T47D (cell line): ENCODE measurements around the gene LSM7.

Experiments
- DNase-seq, 2 experiments: peaks; one replicate each; pipeline versions ENCODE4 v3.0.0 to v3.0.0-alpha.2; 2011 to 2012; ENCODE audit warnings: low read depth in 1 of 2, low spot score in 1 of 2
- JUND ChIP-seq: IDR thresholded peaks from 2 replicates; pipeline ENCODE4 v1.6.1; 2012; ENCODE audit warnings: low read depth
- in situ Hi-C: cut with HindIII; loops from 2 replicates; pipeline ENCODE4 v1.10.0; 2016; ENCODE audit warnings: low sequenced_read_pairs, low pct_unique_long_range_greater_than_20kb

LSM7 gene

GRCh38 chr19:2339644-2340310, 11.4 kb upstream of the LSM7 start:
- TF ChIP-seq JUND = no peak
- in situ Hi-C loops = no loop called here
- no peak for DNase-seq

GRCh38 chr19:2338751-2339643, 10.6 kb upstream of the LSM7 start:
- DNase-seq = no peak
- in situ Hi-C loops = no loop called here
- TF ChIP-seq JUND = no peak

DNA sequence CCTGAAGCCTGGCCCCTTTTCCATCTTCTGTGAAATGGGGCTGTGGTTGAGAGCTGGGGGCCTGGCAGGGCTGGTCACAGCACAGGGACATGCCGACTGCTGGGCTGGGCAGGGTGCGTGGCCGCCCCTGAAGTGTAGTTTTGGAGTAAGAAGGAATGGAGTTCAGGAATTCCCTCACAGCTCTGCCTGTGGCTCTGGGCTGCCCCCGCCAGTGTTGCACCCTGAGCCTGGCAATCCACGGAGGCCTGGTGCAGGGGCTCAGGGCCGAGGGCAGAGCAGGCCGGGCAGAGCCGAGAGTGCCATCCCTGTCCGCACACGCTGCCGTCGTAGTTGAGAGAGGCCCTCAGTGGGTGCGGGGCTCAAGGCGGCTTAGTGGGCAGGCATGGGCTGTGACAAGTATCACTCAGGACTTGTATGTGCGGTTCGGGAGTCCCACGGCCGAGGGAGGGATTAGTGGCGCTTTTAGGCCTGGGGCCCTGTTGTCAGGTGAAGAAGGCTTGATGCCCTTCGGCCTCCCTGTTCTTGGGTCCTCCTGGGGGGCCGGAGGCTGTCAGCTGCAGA, 9.7 kb upstream of the LSM7 start:
- in situ Hi-C loops = no loop called here
- no peak for TF ChIP-seq JUND
- no peak for DNase-seq

DNA sequence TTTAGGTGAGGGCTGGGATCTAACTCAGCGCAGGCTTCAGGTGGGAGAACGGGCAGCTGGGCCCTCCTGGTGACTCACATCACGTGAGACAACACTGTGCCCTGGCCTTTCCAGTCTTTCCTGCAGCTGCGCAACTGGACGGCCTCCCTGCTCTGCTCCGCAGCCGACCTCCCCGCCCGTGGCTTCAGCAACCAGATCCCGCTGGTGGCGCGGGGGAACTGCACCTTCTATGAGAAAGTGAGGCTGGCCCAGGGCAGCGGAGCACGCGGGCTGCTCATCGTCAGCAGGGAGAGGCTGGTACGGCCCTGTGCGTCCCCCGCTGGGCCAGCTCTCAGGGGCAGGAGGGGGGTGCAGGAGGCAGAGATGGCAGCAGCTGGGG, 8.9 kb upstream of the LSM7 start:
- no peak for DNase-seq
- in situ Hi-C loops = no loop called here
- TF ChIP-seq JUND = no peak

GRCh38 chr19:2336528-2337328, 8.3 kb upstream of the LSM7 start:
- no peak for TF ChIP-seq JUND
- no peak for DNase-seq
- in situ Hi-C loops = no loop called here

- no peak for DNase-seq
- TF ChIP-seq JUND = no peak
- in situ Hi-C loops = no loop called here
These were observed 7.5 kb upstream of the LSM7 start for GRCh38 chr19:2335848-2336247.

DNA sequence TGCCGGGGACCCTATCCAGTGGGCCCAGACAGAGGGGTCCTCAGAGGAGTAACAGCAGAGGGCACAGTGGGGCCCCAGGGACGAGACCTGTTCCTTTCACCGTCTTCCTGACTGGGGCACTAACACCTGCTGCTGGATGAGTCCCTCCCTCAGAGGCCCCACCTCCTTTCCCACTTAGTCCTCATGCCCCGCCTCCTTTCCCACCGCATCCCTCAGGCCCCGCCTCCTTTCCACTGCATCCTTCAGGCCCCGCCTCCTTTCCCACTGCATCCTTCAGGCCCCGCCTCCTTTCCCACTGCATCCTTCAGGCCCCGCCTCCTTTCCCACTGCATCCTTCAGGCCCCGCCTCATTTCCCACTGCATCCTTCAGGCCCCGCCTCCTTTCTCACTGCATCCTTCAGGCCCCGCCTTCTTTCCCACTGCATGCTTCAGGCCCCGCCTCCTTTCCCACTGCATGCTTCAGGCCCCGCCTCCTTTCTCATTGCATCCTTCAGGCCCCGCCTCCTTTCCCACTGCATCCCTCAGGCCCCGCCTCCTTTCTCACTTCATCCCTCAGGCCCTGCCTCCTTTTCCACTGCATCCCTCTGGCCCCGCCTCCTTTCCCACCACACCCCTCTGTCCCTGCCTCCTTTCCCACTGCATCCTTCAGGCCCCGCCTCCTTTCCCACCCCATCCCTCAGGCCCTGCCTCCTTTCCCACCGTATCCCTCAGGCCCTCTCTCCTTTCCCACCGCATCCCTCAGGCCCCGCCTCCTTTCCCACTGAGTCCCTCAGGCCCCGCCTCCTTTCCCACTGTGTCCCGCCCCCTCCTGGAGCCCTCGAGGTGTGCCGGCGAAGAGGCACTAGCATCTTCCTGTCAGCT, 6.8 kb upstream of the LSM7 start:
- no peak for TF ChIP-seq JUND
- in situ Hi-C loops = no loop called here
- no peak for DNase-seq

DNA sequence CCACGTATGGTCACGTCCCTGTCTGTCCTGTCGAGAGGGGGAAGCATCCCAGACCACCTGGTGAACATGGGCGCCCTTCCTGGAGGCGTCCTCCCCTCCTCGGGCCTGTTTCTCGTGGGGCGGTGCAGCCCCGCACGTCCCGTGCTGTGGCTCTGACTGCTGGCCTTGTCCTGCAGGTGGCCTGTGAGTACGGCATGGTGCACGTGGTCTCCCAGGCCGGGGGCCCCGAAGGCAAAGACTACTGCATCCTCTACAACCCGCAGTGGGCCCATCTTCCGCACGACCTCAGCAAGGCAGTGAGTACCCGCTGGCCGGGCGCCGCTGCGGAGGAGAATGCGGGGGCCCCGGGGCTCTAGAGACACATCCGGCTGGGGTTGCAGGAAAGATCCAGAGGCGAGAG, 6.0 kb upstream of the LSM7 start:
- in situ Hi-C loops = no loop called here
- no peak for TF ChIP-seq JUND
- no peak for DNase-seq

DNA sequence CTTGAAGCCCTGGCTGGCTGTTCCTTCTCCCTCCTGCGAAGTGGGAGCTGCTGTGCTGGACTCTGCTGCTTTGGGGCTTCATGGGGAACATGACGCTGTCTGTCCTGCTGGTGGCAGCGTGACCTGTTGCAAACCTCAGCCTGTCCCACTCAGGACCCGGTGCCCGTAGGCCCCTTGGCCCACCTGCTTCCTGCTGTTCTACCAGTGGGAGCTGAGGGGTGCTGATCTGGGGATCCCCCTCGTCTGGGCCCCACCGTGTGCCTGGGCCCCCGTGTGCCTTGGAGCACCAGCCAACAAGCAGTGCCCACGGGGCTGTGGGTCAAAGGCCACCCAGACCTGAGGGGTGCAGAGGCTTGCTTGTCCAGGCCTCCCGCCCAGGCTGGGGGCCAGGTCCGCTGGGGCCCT, 5.4 kb upstream of the LSM7 start:
- DNase-seq = no peak
- TF ChIP-seq JUND = no peak
- in situ Hi-C loops = no loop called here

DNA sequence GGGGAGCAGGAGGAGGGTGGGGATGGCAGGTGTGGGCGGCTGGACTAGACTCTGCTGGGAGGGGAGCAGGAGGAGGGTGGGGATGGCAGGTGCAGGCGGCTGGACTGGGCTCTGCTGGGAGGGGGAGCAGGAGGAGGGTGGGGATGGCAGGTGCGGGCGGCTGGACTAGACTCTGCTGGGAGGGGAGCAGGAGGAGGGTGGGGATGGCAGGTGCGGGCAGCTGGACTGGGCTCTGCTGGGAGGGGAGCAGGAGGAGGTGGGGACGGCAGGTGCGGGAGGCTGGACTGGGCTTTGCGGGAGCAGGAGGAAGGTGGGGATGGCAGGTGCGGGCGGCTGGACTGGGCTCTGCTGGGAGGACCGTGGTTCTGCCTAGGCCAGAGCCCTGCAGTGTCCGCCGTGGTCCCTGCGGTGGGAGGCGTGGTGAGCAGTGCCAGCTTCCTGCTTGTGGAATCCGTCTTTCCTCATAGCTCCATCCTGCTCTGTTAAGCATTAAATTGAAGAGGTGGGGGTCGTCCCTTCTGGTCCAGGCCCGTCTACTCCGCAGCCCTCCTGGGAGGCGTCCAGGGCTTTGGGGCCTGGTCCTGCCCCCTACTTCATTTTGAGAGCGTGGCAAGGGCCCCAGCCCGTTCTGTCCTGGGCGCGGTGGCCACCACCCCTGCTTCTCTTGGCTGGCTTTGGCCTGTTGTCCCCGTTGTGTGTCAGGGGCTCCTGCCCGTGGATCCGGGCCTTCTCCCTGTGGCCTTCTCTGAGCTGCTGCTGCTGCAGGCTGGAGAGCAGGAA, 4.8 kb upstream of the LSM7 start:
- TF ChIP-seq JUND = no peak
- in situ Hi-C loops = no loop called here
- no peak for DNase-seq

DNA sequence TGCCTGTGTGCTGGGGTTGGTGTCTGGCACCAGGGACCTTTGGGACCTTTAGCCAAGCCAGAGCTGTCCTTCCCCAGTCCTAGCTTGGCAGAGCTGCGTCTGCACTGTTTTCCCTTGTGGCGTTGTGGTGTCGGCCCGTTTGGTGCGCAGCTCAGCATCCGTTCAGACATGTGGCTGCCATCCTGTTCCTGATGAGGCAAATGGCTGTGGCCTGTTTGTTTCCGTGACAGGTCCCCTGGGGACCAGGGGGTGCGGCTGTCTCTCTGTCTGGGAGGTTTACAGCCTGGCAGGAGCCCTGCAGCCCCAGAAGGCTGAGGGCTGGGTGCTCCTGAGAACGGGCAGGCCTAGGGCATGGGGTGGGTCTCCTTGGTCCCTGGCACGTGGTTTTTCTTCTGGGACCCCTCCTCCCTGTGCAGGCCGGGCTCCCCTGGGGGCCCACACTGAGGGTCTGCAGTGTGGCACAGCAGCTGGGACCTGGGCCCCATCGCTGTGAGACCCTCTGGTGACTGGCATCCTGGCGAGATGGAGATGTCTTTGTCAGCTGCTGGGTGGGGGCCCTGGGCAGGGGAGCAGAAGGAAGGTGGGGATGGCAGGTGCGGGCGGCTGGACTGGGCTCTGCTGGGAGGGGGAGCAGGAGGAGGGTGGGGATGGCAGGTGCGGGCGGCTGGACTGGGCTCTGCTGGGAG, 4.1 kb upstream of the LSM7 start:
- in situ Hi-C loops = no loop called here
- DNase-seq = no peak
- no peak for TF ChIP-seq JUND
